Suprapubic skin (tissue), 2 donors: ENCODE results near the gene CUEDC1.

Experiments
- EP300 ChIP-seq: sonication (generic); formaldehyde crosslinking; IDR thresholded peaks from one replicate; pipeline ENCODE4 v1.6.1; 2017; ENCODE audit warnings: antibody characterized with exemption
- POLR2A ChIP-seq, 2 donors: fragments of 450-650 bp; IDR thresholded peaks; one replicate each; pipeline ENCODE4 v1.6.1; 2017; ENCODE audit warnings: antibody characterized with exemption in 2 of 2, mild to moderate bottlenecking in 2 of 2, moderate library complexity in 2 of 2

DNA sequence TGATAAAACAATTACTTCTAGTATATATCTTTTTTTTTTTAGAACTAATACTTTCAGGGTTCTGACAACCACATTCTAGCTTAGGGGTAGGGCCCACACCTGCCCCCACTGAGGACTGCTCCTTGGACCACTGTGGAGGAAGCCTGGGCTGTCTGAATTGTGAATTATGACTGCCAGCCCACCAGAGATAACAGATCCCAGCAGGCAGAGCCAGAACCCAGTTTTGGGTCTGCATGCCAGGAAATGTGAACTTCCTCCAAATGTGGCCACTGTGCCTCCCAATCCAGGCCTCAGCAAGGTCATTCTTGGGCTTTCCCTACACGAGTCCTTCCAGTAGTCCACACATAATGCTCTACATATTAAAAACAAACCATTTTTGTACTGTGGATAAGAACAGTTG lies 16.9 kb upstream of the CUEDC1 start:
- no peak for TF ChIP-seq POLR2A (IDR thresholded peaks at IDR 0.05)
- TF ChIP-seq EP300: no peak
